SK-N-SH (cell line): Measurements from ENCODE around the gene FOXI1. TPM values are rescaled to one million over a fixed set of nuclear protein-coding genes. Genes with fewer than 3 reads are reported as not detected.

ENCODE experiments used
- CTCF ChIA-PET: fragments of 300-600, 350-600 bp; formaldehyde crosslinking; extraction: SDS; loops from one replicate; lab custom pipeline; 2021; lab: Yijun Ruan, JAX
- POLR2A ChIA-PET: fragments of 350-600 bp; sonication (Branson Sonifier 250); formaldehyde crosslinking; extraction: SDS; loops from one replicate; lab custom pipeline; 2020; ENCODE audit warnings: antibody characterized with exemption, inconsistent platforms; lab: Yijun Ruan, JAX
- DNase-seq: peaks from one replicate; pipeline ENCODE4 v3.0.0; 2012
- H2AFZ ChIP-seq: fragments of 200-600 bp; sonication (generic); 2 replicates; pipeline ENCODE4 v1.8.1; 2016; ENCODE audit warnings: antibody characterized with exemption, mild to moderate bottlenecking, low read depth
- H3F3A ChIP-seq: fragments of 200-600 bp; sonication (generic); replicated peaks from 2 replicates; pipeline ENCODE3; 2016; ENCODE audit warnings: antibody characterized with exemption, mild to moderate bottlenecking; ENCODE audit not compliant: insufficient read depth
- H3K27ac ChIP-seq, 2 experiments: fragments of 200-500 bp in 1 of 2; fragments of 200-600 bp in 1 of 2; sonication (Bioruptor generic) in 1 of 2; sonication (generic), shearing (Covaris generic) in 1 of 2; 2 replicates each; pipeline versions ENCODE4 v1.5.1 to v1.6.1; 2014 to 2016; ENCODE audit warnings: low read depth in 2 of 2, inconsistent platforms in 1 of 2, low read length in 1 of 2, mild to moderate bottlenecking in 1 of 2, mixed read lengths in 1 of 2
- H3K27me3 ChIP-seq: fragments of 200-600 bp; sonication (generic), shearing (Covaris generic); 2 replicates; pipeline ENCODE4 v1.6.1; 2016; ENCODE audit warnings: mixed run types; ENCODE audit not compliant: insufficient read depth
- H3K36me3 ChIP-seq, 2 experiments: fragments of 200-500 bp in 1 of 2; fragments of 200-600 bp in 1 of 2; sonication (Bioruptor generic) in 1 of 2; sonication (generic) in 1 of 2; replicated peaks in 1 of 2; 2 replicates each; pipeline versions ENCODE3 to v1.5.1; 2014 to 2016; ENCODE audit warnings: low read length in 1 of 2, mild to moderate bottlenecking in 1 of 2; ENCODE audit not compliant: insufficient read depth in 2 of 2, control insufficient read depth in 1 of 2
- H3K4me1 ChIP-seq, 2 experiments: fragments of 200-500 bp in 1 of 2; fragments of 200-600 bp in 1 of 2; sonication (Bioruptor generic) in 1 of 2; sonication (generic), shearing (Covaris generic) in 1 of 2; 2 replicates each; pipeline versions ENCODE4 v1.5.1 to v1.6.1; 2014 to 2016; ENCODE audit warnings: low read depth in 1 of 2, low read length in 1 of 2, mixed run types in 1 of 2; ENCODE audit not compliant: insufficient read depth in 2 of 2, control insufficient read depth in 1 of 2
- H3K4me2 ChIP-seq: fragments of 200-600 bp; sonication (generic), shearing (Covaris generic); 2 replicates; pipeline ENCODE4 v1.6.1; 2017; ENCODE audit warnings: mixed run types
- H3K4me3 ChIP-seq, 2 experiments: fragments of 200-500 bp in 1 of 2; fragments of 200-600 bp in 1 of 2; sonication (Bioruptor generic) in 1 of 2; sonication (generic), shearing (Covaris generic) in 1 of 2; 2 replicates each; pipeline versions ENCODE4 v1.5.1 to v1.8.1; 2014 to 2016; ENCODE audit warnings: low read depth in 2 of 2, inconsistent platforms in 1 of 2, low read length in 1 of 2, mild to moderate bottlenecking in 1 of 2, mixed read lengths in 1 of 2, moderate library complexity in 1 of 2
- H3K79me2 ChIP-seq: fragments of 200-600 bp; sonication (generic); 2 replicates; pipeline ENCODE4 v1.8.1; 2017; ENCODE audit warnings: mild to moderate bottlenecking; ENCODE audit not compliant: insufficient read depth
- H3K9ac ChIP-seq: fragments of 200-600 bp; sonication (generic); 2 replicates; pipeline ENCODE4 v1.6.1; 2017; ENCODE audit warnings: mixed run types
- H3K9me2 ChIP-seq: fragments of 200-600 bp; sonication (generic); 2 replicates; pipeline ENCODE4 v1.6.1; 2017; ENCODE audit warnings: mixed run types
- H3K9me3 ChIP-seq: fragments of 200-600 bp; sonication (generic); 2 replicates; pipeline ENCODE4 v1.6.1; 2017; ENCODE audit warnings: mixed run types, mild to moderate bottlenecking, moderate library complexity
- H4K20me1 ChIP-seq: fragments of 200-600 bp; sonication (generic); 2 replicates; pipeline ENCODE4 v1.6.1; 2017; ENCODE audit warnings: mild to moderate bottlenecking, mixed run types; ENCODE audit not compliant: insufficient read depth
- CHD2 ChIP-seq: fragments of 150-350 bp; IDR thresholded peaks from 2 replicates; pipeline ENCODE4 v1.6.1; 2018; ENCODE audit warnings: low read length; ENCODE audit not compliant: partially characterized antibody
- CTCF ChIP-seq: fragments of 200-600 bp; sonication (generic); IDR thresholded peaks from 2 replicates; pipeline ENCODE4 v1.6.1; 2017; ENCODE audit warnings: antibody characterized with exemption, mild to moderate bottlenecking, moderate library complexity
- FOSL2 ChIP-seq: IDR thresholded peaks from 2 replicates; pipeline ENCODE4 v1.4.0; 2012; ENCODE audit warnings: low read depth, mild to moderate bottlenecking, moderate library complexity, borderline replicate concordance
- FOXM1 ChIP-seq: IDR thresholded peaks from 2 replicates; pipeline ENCODE4 v1.4.0; 2012; ENCODE audit warnings: low read depth, mild to moderate bottlenecking
- GABPA ChIP-seq: IDR thresholded peaks from 2 replicates; pipeline ENCODE4 v1.4.0; 2012; ENCODE audit warnings: low read depth, mild to moderate bottlenecking
- GATA2 ChIP-seq: sonication (generic); formaldehyde crosslinking; IDR thresholded peaks from 2 replicates; pipeline ENCODE4 v1.5.0; 2020; ENCODE audit warnings: mild to moderate bottlenecking, missing genetic modification reagents
- IRF3 ChIP-seq: fragments of 150-350 bp; IDR thresholded peaks from 2 replicates; pipeline ENCODE4 v1.6.1; 2016; ENCODE audit warnings: mild to moderate bottlenecking, low read depth, low read length
- MEF2A ChIP-seq: IDR thresholded peaks from 2 replicates; pipeline ENCODE4 v1.4.0; 2012; ENCODE audit warnings: low read depth, borderline replicate concordance
- MXI1 ChIP-seq: IDR thresholded peaks from 2 replicates; pipeline ENCODE4 v1.6.1; 2012; ENCODE audit warnings: mild to moderate bottlenecking, low read depth, low read length, improper control_type of control experiment
- PBX3 ChIP-seq: IDR thresholded peaks from 2 replicates; pipeline ENCODE4; 2012
- POLR2AphosphoS5 ChIP-seq: IDR thresholded peaks from 2 replicates; pipeline ENCODE4 v1.6.1; 2012; ENCODE audit warnings: low read depth, low read length
- RCOR1 ChIP-seq: fragments of 150-350 bp; IDR thresholded peaks from 2 replicates; pipeline ENCODE4 v1.6.1; 2017; ENCODE audit warnings: antibody characterized with exemption, low read length
- SIN3A ChIP-seq: IDR thresholded peaks from 2 replicates; pipeline ENCODE4 v1.6.1; 2012; ENCODE audit warnings: low read depth, mild to moderate bottlenecking, low read length, moderate library complexity, borderline replicate concordance
- TAF1 ChIP-seq: IDR thresholded peaks from 2 replicates; pipeline ENCODE4 v1.6.1; 2012; ENCODE audit warnings: low read depth, mild to moderate bottlenecking, low read length, moderate library complexity, borderline replicate concordance
- TEAD4 ChIP-seq: IDR thresholded peaks from 2 replicates; pipeline ENCODE4 v1.4.0; 2012; ENCODE audit warnings: mild to moderate bottlenecking, borderline replicate concordance; ENCODE audit not compliant: insufficient read depth
- USF1 ChIP-seq: IDR thresholded peaks from 2 replicates; pipeline ENCODE4 v1.4.0; 2012; ENCODE audit warnings: low read depth, borderline replicate concordance
- USF2 ChIP-seq: fragments of 150-350 bp; IDR thresholded peaks from 2 replicates; pipeline ENCODE4 v1.6.1; 2017; ENCODE audit warnings: antibody characterized with exemption, low read length, low read depth, borderline replicate concordance
- YY1 ChIP-seq: IDR thresholded peaks from 2 replicates; pipeline ENCODE4 v1.4.0; 2012; ENCODE audit warnings: low read depth, mild to moderate bottlenecking
- WGBS: methylation state at CpG from one replicate; pipeline ENCODE4 v1.1.6; 2017; ENCODE audit warnings: low lambda C conversion rate; 5-methylcytosine and 5-hydroxymethylcytosine counted together
- polyA plus RNA-seq, 3 experiments: library from polyadenylated mRNA; depleted of rRNA; stranded (reverse); fragments of >200 nt; gene quantifications; 2 replicates each; pipeline ENCODE4 v1.2.3, GENCODE V29; 2012

The FOXI1 gene
- polyA plus RNA-seq, 1 of the 3 experiments (the other 2 are of a cell fraction): not detected

- H3K79me2 ChIP-seq: no peaks in the 10 kb centered on the region
- H3K9me3 ChIP-seq: no peaks in the 10 kb centered on the region
- CTCF ChIA-PET: interaction anchor here (1.4 to 5.8 kb wide), 5 partner anchors 16 to 396 kb away, joined by 6 to 143 read pairs (median 25); no protein-coding TSS in a partner anchor
- no peak for DNase-seq
- 79% methylated on average over 8 of the region's 9 CpGs for WGBS
- H3K27me3 ChIP-seq: no peaks in the 10 kb centered on the region
- peaks cover 0 to 2% of the 10 kb centered on the region in 2 experiments; a peak in 1 of 4 replicates for H3K4me1 ChIP-seq
- H3K9me2 ChIP-seq: no peaks in the 10 kb centered on the region
- no peaks in the 10 kb centered on the region for H4K20me1 ChIP-seq
- no peak overlapping the region for H2AFZ ChIP-seq
- H3K9ac ChIP-seq: no peak overlapping the region
- no peak overlapping the region for H3K4me2 ChIP-seq
- POLR2A ChIA-PET: no interaction called here
- H3F3A ChIP-seq: no peaks in the 10 kb centered on the region
- TF ChIP-seq GATA2 (no peak), CHD2 (no peak), FOSL2 (no peak), FOXM1 (no peak), RCOR1 (no peak), TAF1 (no peak), USF2 (no peak), MEF2A (no peak), POLR2AphosphoS5 (no peak), IRF3 (no peak)
- H3K27ac ChIP-seq: no peak overlapping the region
- no peak overlapping the region for H3K4me3 ChIP-seq
- no peaks in the 10 kb centered on the region for H3K36me3 ChIP-seq
Observed at GRCh38 chr5:170097934-170098333, 7.8 kb upstream of the FOXI1 start.

- ChIA-PET POLR2A (no interaction called here), CTCF (interaction anchor here (0.6 to 9.7 kb wide), 50 partner anchors 10 to 512 kb away, joined by 3 to 201 read pairs (median 6); partner anchors contain the start of gene INSYN2B)
- DNase-seq: peak; percentile 78
- Histone ChIP-seq H3K27me3 (no peaks in the 10 kb centered on the region), H3K4me1 (peaks cover 0 to 2% of the 10 kb centered on the region in 2 experiments; a peak in 1 of 4 replicates), H4K20me1 (no peaks in the 10 kb centered on the region), H3K9me2 (no peaks in the 10 kb centered on the region), H3K4me3 (no peak overlapping the region), H3K79me2 (no peaks in the 10 kb centered on the region), H3K9ac (no peak overlapping the region), H3K4me2 (peak overlapping the region; percentile 60; the same call in 1 of the 2 replicates), H3K36me3 (no peaks in the 10 kb centered on the region), H3K27ac (no peak overlapping the region), H3K9me3 (no peaks in the 10 kb centered on the region), H3F3A (no peaks in the 10 kb centered on the region), H2AFZ (peak overlapping the region; percentile 56; the same call in 1 of the 2 replicates)
- WGBS: 23% methylated on average over 11 of the region's 13 CpGs
- no peak for TF ChIP-seq RCOR1
- TF ChIP-seq YY1: no peak
- peak; percentile 83 for TF ChIP-seq CTCF
- TF ChIP-seq GATA2: no peak
- TF ChIP-seq IRF3: no peak
- no peak for TF ChIP-seq MEF2A
- TF ChIP-seq PBX3: no peak
- no peak for TF ChIP-seq SIN3A
- TF ChIP-seq TAF1: no peak
- TF ChIP-seq USF1: no peak
- TF ChIP-seq GABPA: no peak
- TF ChIP-seq TEAD4: no peak
- no peak for TF ChIP-seq MXI1
Observed at GRCh38 chr5:170100066-170100943, 5.4 kb upstream of the FOXI1 start.
